K562 (cell line): ENCODE results near the gene LSM4. TPM values are rescaled to one million over a fixed set of nuclear protein-coding genes. Genes with fewer than 3 reads are reported as not detected.

Source experiments
- NCOR1 ChIP-seq: fragments of 450-650 bp; IDR thresholded peaks from 2 replicates; pipeline ENCODE4 v1.6.1; 2016; ENCODE audit warnings: mild to moderate bottlenecking, moderate library complexity
- PHF20 ChIP-seq: fragments of 450-650 bp; IDR thresholded peaks from 2 replicates; pipeline ENCODE4 v1.6.1; 2018; ENCODE audit not compliant: partially characterized antibody
- SOX6 ChIP-seq: fragments of 450-650 bp; IDR thresholded peaks from 2 replicates; pipeline ENCODE4 v1.6.1; 2014; ENCODE audit warnings: mild to moderate bottlenecking
- ZNF124 ChIP-seq: sonication (generic); formaldehyde crosslinking; IDR thresholded peaks from 2 replicates; pipeline ENCODE4 v1.8.1; 2022; ENCODE audit warnings: missing genetic modification reagents
- ZNF277 ChIP-seq: fragments of 250-450 bp; sonication (Bioruptor Pico); IDR thresholded peaks from 2 replicates; pipeline ENCODE4 v1.8.0; 2022; ENCODE audit warnings: inconsistent platforms, mild to moderate bottlenecking, moderate library complexity, borderline replicate concordance
- ZNF324 ChIP-seq: fragments of 250-450 bp; sonication (Bioruptor Pico); IDR thresholded peaks from 2 replicates; pipeline ENCODE4 v1.4.0; 2020; ENCODE audit warnings: mild to moderate bottlenecking
- ZNF830 ChIP-seq: fragments of 250-450 bp; sonication (Bioruptor Pico); IDR thresholded peaks from 2 replicates; pipeline ENCODE4 v1.5.0; 2021; ENCODE audit warnings: mild to moderate bottlenecking
- polyA plus RNA-seq, 8 experiments: library from polyadenylated mRNA; depleted of rRNA in 4 of 8; stranded (reverse) in 5 of 8; unstranded in 3 of 8; fragments of >200 nt; fragmentation: Nextera tagmentation in 2 of 8; fragmentation: Illumina TruSeq in 1 of 8; extraction: Ambion mirVana in 2 of 8; extraction: Trizol in 1 of 8; gene quantifications; 2 replicates each; pipeline versions ENCODE4 v1.2.1 to v1.2.3, GENCODE V29; 2011 to 2014; ENCODE audit warnings: inconsistent platforms in 1 of 8, missing spikeins in 1 of 8
- total RNA-seq, 7 experiments: library from RNA; depleted of rRNA in 6 of 7; stranded (reverse); fragments of >200 nt in 6 of 7; fragmentation: Illumina TruSeq in 2 of 7; extraction: Trizol in 2 of 7; gene quantifications; 2 replicates each; pipeline versions ENCODE4 v1.2.1 to v1.2.3, GENCODE V29; 2011 to 2021; ENCODE audit warnings: low replicate concordance in 1 of 7
- TF ChIP-seq, protein P1 (sequence below): fragments of 250-450 bp; sonication (Bioruptor Pico); IDR thresholded peaks from 2 replicates; pipeline ENCODE4 v1.4.0; 2020; ENCODE audit warnings: mild to moderate bottlenecking, moderate library complexity, borderline replicate concordance
- TF ChIP-seq, protein P2 (sequence below), 2 experiments: fragments of 200-800 bp in 1 of 2; sonication (Bioruptor generic) in 1 of 2; sonication (generic) in 1 of 2; formaldehyde crosslinking in 1 of 2; IDR thresholded peaks in 1 of 2; conservative IDR thresholded peaks in 1 of 2; 2 replicates each; pipeline versions ENCODE4 v1.5.0 to v1.6.1; 2016 to 2020; ENCODE audit warnings: missing compliant biosample characterization in 1 of 2, missing genetic modification characterization in 1 of 2, missing genetic modification reagents in 1 of 2

LSM4 gene
- total and polyA plus RNA-seq, 9 of the 15 experiments (the other 6 are each of a cell fraction or from before 2014, with no cell fraction given), result 11.9 to 763 (median 202) TPM

GRCh38 chr19:18304458-18305310, 18.2 kb downstream of the LSM4 start (continued):
- no peak for TF ChIP-seq ZNF277 (CRISPR knock-in tag)
- TF ChIP-seq, protein P1, sequence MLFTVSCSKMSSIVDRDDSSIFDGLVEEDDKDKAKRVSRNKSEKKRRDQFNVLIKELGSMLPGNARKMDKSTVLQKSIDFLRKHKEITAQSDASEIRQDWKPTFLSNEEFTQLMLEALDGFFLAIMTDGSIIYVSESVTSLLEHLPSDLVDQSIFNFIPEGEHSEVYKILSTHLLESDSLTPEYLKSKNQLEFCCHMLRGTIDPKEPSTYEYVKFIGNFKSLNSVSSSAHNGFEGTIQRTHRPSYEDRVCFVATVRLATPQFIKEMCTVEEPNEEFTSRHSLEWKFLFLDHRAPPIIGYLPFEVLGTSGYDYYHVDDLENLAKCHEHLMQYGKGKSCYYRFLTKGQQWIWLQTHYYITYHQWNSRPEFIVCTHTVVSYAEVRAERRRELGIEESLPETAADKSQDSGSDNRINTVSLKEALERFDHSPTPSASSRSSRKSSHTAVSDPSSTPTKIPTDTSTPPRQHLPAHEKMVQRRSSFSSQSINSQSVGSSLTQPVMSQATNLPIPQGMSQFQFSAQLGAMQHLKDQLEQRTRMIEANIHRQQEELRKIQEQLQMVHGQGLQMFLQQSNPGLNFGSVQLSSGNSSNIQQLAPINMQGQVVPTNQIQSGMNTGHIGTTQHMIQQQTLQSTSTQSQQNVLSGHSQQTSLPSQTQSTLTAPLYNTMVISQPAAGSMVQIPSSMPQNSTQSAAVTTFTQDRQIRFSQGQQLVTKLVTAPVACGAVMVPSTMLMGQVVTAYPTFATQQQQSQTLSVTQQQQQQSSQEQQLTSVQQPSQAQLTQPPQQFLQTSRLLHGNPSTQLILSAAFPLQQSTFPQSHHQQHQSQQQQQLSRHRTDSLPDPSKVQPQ (CRISPR knock-in tag), result no peak
- no peak for TF ChIP-seq ZNF324 (CRISPR knock-in tag)
- peak; percentile 40 for TF ChIP-seq NCOR1
- TF ChIP-seq ZNF830 (CRISPR knock-in tag), result no peak
- TF ChIP-seq, protein P2, sequence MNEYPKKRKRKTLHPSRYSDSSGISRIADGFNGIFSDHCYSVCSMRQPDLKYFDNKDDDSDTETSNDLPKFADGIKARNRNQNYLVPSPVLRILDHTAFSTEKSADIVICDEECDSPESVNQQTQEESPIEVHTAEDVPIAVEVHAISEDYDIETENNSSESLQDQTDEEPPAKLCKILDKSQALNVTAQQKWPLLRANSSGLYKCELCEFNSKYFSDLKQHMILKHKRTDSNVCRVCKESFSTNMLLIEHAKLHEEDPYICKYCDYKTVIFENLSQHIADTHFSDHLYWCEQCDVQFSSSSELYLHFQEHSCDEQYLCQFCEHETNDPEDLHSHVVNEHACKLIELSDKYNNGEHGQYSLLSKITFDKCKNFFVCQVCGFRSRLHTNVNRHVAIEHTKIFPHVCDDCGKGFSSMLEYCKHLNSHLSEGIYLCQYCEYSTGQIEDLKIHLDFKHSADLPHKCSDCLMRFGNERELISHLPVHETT (CRISPR knock-in tag; conservative IDR thresholded peaks at IDR 0.05 in 1 of 2, IDR thresholded peaks at IDR 0.05 in 1 of 2), result peak in 1 of 2 experiments; percentile 52; a peak in 1 of 4 replicates
- no peak for TF ChIP-seq ZNF124 (CRISPR knock-in tag)
- TF ChIP-seq PHF20, result peak; percentile 56
- TF ChIP-seq SOX6, result no peak
